HepG2 (cell line): ENCODE measurements around the gene CD9. TPM values are rescaled to one million over a fixed set of nuclear protein-coding genes. Genes with fewer than 3 reads are reported as not detected.

ENCODE experiments used
- ATAC-seq: fragments of 200-7000 bp; cut with Tn5 transposase; 3 replicates; pipeline ENCODE4 v1.9.1; 2020; ENCODE audit warnings: mild to moderate bottlenecking, moderate library complexity
- BruUV-seq: library from RNA; stranded (reverse); fragments of 400-500 nt; replicated peaks from 2 replicates; lab custom pipeline; 2021; lab: Mats Ljungman, UMichigan
- CTCF ChIA-PET: fragments of 300-600 bp; formaldehyde crosslinking; extraction: SDS; loops from one replicate; lab custom pipeline; 2021; ENCODE audit warnings: low total read pairs, inconsistent platforms, low intra/inter-chr PET ratio; lab: Yijun Ruan, JAX
- POLR2A ChIA-PET: fragments of 350-600 bp; sonication (Branson Sonifier 250); formaldehyde crosslinking; loops from one replicate; lab custom pipeline; 2020; ENCODE audit warnings: antibody characterized with exemption, inconsistent platforms; lab: Yijun Ruan, JAX
- DNase-seq: peaks from one replicate; pipeline ENCODE4 v3.0.0-alpha.2; 2015; ENCODE audit warnings: low spot score
- FAIRE-seq: peaks from 3 replicates; lab custom pipeline; 2011; peaks lifted over from hg19 to GRCh38; lab: Jason Lieb, UNC
- H2AFZ ChIP-seq: one replicate; pipeline ENCODE4 v1.6.1; 2011; ENCODE audit warnings: low read length, inconsistent platforms
- H3K27ac ChIP-seq: fragments of 300-600 bp; 3 replicates; pipeline ENCODE4 v1.8.0; 2011; ENCODE audit warnings: mixed run types, mild to moderate bottlenecking, mixed read lengths, low read length, inconsistent platforms; ENCODE audit not compliant: insufficient read depth; ENCODE audit errors: extremely low read length
- H3K27me3 ChIP-seq, 2 experiments: fragments of 200-600 bp in 1 of 2; 2 replicates in 1 of 2; 3 replicates in 1 of 2; pipeline versions ENCODE4 v1.6.0 to v1.8.0; 2011; ENCODE audit warnings: low read length in 2 of 2, mild to moderate bottlenecking in 2 of 2, moderate library complexity in 2 of 2, inconsistent platforms in 1 of 2; ENCODE audit not compliant: insufficient read depth in 2 of 2, control insufficient read depth in 1 of 2
- H3K36me3 ChIP-seq, 2 experiments: fragments of 200-600 bp in 1 of 2; replicated peaks in 1 of 2; 2 replicates in 1 of 2; 3 replicates in 1 of 2; pipeline versions ENCODE4 v1.5.1 to v1.8.0; 2011; ENCODE audit warnings: low read length in 2 of 2, inconsistent platforms in 1 of 2; ENCODE audit not compliant: insufficient read depth in 2 of 2, control insufficient read depth in 1 of 2
- H3K4me1 ChIP-seq: 2 replicates; pipeline ENCODE4 v1.5.1; 2012; ENCODE audit warnings: low read length, inconsistent platforms; ENCODE audit not compliant: insufficient read depth
- H3K4me2 ChIP-seq: 2 replicates; pipeline ENCODE4 v1.6.0; 2011; ENCODE audit warnings: low read depth, low read length, inconsistent platforms
- H3K4me3 ChIP-seq, 3 experiments: fragments of 200-600 bp in 1 of 3; sonication (generic), shearing (Covaris generic) in 1 of 3; replicated peaks in 1 of 3; 2 replicates each; pipeline ENCODE4 v1.5.1; 2011 to 2016; ENCODE audit warnings: low read length in 3 of 3, inconsistent platforms in 2 of 3, low read depth in 2 of 3, mild to moderate bottlenecking in 2 of 3, control low read depth in 1 of 3, mixed read lengths in 1 of 3; ENCODE audit not compliant: insufficient read depth in 1 of 3
- H3K79me2 ChIP-seq: one replicate; pipeline ENCODE4 v1.6.1; 2011; ENCODE audit warnings: low read length, inconsistent platforms; ENCODE audit not compliant: insufficient read depth
- H3K9ac ChIP-seq: 2 replicates; pipeline ENCODE4 v1.6.0; 2011; ENCODE audit warnings: mild to moderate bottlenecking, low read depth, low read length, inconsistent platforms; ENCODE audit not compliant: insufficient read depth
- H3K9me3 ChIP-seq: 2 replicates; pipeline ENCODE4 v1.5.1; 2012; ENCODE audit warnings: mild to moderate bottlenecking, low read length
- H4K20me1 ChIP-seq: 2 replicates; pipeline ENCODE4 v1.6.0; 2011; ENCODE audit warnings: inconsistent platforms, mild to moderate bottlenecking, low read length, moderate library complexity; ENCODE audit not compliant: insufficient read depth
- CBFB ChIP-seq: sonication (generic); formaldehyde crosslinking; IDR thresholded peaks from 2 replicates; pipeline ENCODE4 v1.4.0; 2020; ENCODE audit warnings: missing genetic modification reagents
- EP300 ChIP-seq, 3 experiments: sonication (generic) in 1 of 3; formaldehyde crosslinking in 1 of 3; IDR thresholded peaks; 2 replicates each; pipeline versions ENCODE4 v1.5.1 to v1.6.1; 2011 to 2020; ENCODE audit warnings: low read depth in 2 of 3, low read length in 2 of 3, borderline replicate concordance in 1 of 3, improper control_type of control experiment in 1 of 3, mild to moderate bottlenecking in 1 of 3, missing genetic modification reagents in 1 of 3, moderate library complexity in 1 of 3
- FOSL2 ChIP-seq: sonication (generic); formaldehyde crosslinking; IDR thresholded peaks from 2 replicates; pipeline ENCODE4 v1.4.0; 2020; ENCODE audit warnings: missing genetic modification reagents
- JUN ChIP-seq: sonication (generic); formaldehyde crosslinking; IDR thresholded peaks from 2 replicates; pipeline ENCODE4 v1.4.0; 2020; ENCODE audit warnings: mild to moderate bottlenecking, missing genetic modification reagents
- MEF2D ChIP-seq: sonication (generic); formaldehyde crosslinking; IDR thresholded peaks from 2 replicates; pipeline ENCODE4 v1.5.1; 2020; ENCODE audit warnings: mild to moderate bottlenecking, missing genetic modification reagents
- RARA ChIP-seq: IDR thresholded peaks from 2 replicates; pipeline ENCODE4 v1.6.1; 2016; ENCODE audit warnings: missing genetic modification reagents, missing compliant biosample characterization
- WGBS: methylation state at CpG from one replicate; pipeline ENCODE4 v1.1.6; 2017; ENCODE audit warnings: low lambda C conversion rate; 5-methylcytosine and 5-hydroxymethylcytosine counted together
- in situ Hi-C: cut with HindIII; loops from 2 replicates; pipeline ENCODE4 v1.10.0; 2017; ENCODE audit warnings: low pct_unique_long_range_greater_than_20kb; ENCODE audit not compliant: extremely low pct_ligation_motif_present
- intact Hi-C: fragments of 100-400 bp; cut with micrococcal nuclease; formaldehyde crosslinking; loops from one replicate; pipeline ENCODE4 v1.10.0; 2022; ENCODE audit not compliant: unreplicated experiment
- polyA plus RNA-seq, 8 experiments: library from polyadenylated mRNA; depleted of rRNA in 3 of 8; stranded (reverse) in 7 of 8; unstranded in 1 of 8; fragments of >200 nt; fragmentation: Illumina TruSeq in 4 of 8; extraction: Trizol in 4 of 8; gene quantifications; 2 replicates each; pipeline versions ENCODE4 v1.2.1 to v1.2.3, GENCODE V29; 2011 to 2016; ENCODE audit warnings: low read depth in 4 of 8, missing spikeins in 1 of 8, mixed read lengths in 1 of 8; ENCODE audit not compliant: insufficient read depth in 1 of 8
- total RNA-seq, 5 experiments: library from RNA; depleted of rRNA; stranded (reverse); fragments of >200 nt; fragmentation: Illumina TruSeq; extraction: Trizol; gene quantifications; 2 replicates each; pipeline ENCODE4 v1.2.3, GENCODE V29; 2016; ENCODE audit warnings: low read depth in 1 of 5
- TF ChIP-seq, protein P1 (sequence below): IDR thresholded peaks from 2 replicates; pipeline ENCODE4 v1.6.1; 2012; ENCODE audit warnings: low read depth, low read length, improper control_type of control experiment

CD9 gene
- total and polyA plus RNA-seq, 2 of the 13 experiments (the other 11 are each of a cell fraction or from before 2014, with no cell fraction given) = 5.8 to 38.3 TPM

DNA sequence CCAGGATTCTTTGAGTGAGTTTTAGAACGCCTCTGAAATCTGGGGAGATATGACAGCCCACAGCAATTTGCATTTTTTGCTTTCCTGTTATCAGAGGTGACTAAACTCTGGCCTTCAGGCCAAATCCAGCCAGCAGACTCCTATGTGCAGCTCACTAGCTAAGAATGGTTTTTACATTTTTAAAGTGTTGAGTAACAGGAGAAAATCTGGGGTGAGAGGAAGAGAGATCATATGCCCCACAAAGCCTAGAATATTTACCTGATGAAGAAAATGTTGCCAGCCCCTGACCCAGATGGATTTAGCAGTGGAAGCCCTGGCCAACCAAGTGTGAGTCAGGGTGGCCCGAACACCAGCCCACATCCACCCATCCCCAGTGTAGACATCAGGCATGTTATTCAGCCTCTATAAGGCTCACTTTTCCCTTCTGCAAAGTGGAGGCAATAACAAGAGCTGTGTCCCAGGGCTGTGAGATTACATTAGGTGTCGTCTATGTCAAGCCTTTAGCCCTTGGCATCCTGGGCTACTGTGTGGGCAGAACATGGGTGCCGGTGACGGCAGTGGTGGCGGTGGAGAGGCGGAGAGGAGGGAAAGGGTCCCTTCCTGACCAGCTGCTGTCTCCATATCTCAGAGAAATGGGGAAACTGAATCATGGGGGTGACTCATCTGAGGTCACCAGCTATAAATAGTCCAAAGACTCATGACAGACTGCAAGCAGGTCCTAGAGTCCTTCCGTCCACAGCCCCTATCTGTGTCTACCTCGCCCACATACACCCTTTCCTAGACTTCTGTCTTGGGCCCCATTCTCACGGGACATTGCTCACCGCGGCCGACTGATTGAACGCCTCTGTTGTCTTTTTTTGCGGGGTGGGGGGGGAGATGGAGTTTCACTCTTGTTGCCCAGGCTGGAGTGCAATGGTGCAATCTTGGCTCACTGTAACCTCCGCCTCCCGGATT is 32.6 kb upstream of the CD9 start:
- no peaks in the 10 kb centered on the region for H3K9me3 ChIP-seq
- H3K4me2 ChIP-seq = peak overlapping the region; percentile 42
- in situ Hi-C loops (no loop called here), intact Hi-C loops (no loop called here)
- ChIA-PET POLR2A (interaction anchor here (0.9 to 1.0 kb wide), 2 partner anchors 10 to 16 kb away, joined by 3 to 5 read pairs; no protein-coding TSS in a partner anchor), CTCF (no interaction called here)
- BruUV-seq = no TSS peak
- peaks cover 2 to 41% of the 10 kb centered on the region in 2 experiments for H3K27me3 ChIP-seq
- H3K27ac ChIP-seq = no peak overlapping the region
- H2AFZ ChIP-seq = no peak overlapping the region
- ATAC-seq (peak; percentile 53), DNase-seq (peak; percentile 30), FAIRE-seq (no peak)
- H3K9ac ChIP-seq = no peak overlapping the region
- no peaks in the 10 kb centered on the region for H3K79me2 ChIP-seq
- H3K4me1 ChIP-seq = peaks cover 9% of the 10 kb centered on the region; the same call in 1 of the 2 replicates
- no peak overlapping the region for H3K4me3 ChIP-seq
- TF ChIP-seq CBFB (no peak), FOSL2 (peak; percentile 70), MEF2D (CRISPR knock-in tag) (peak; percentile 90), EP300 (IDR thresholded peaks at IDR 0.05; ENCODE audit: low read depth in 2 of 2, low read length in 2 of 2) (peak in 1 of 2 experiments; percentile 6; a peak in 1 of 4 replicates), EP300 (CRISPR knock-in tag; IDR thresholded peaks at IDR 0.05; ENCODE audit: borderline replicate concordance) (no peak), JUN (peak; percentile 46; the same call in 1 of the 2 replicates), RARA (CRISPR knock-in tag) (0 out of 2 replicates have a peak, but pooled peaks have one; percentile 10)
- TF ChIP-seq, protein P1, sequence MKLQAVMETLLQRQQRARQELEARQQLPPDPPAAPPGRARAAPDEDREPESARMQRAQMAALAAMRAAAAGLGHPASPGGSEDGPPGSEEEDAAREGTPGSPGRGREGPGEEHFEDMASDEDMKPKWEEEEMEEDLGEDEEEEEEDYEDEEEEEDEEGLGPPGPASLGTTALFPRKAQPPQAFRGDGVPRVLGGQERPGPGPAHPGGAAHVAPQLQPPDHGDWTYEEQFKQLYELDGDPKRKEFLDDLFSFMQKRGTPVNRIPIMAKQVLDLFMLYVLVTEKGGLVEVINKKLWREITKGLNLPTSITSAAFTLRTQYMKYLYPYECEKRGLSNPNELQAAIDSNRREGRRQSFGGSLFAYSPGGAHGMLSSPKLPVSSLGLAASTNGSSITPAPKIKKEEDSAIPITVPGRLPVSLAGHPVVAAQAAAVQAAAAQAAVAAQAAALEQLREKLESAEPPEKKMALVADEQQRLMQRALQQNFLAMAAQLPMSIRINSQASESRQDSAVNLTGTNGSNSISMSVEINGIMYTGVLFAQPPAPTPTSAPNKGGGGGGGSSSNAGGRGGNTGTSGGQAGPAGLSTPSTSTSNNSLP = no peak
- TF ChIP-seq, all 625 proteins: peak for 5
- Histone ChIP-seq H4K20me1 (no peaks in the 10 kb centered on the region), H3K36me3 (no peaks in the 10 kb centered on the region)
- WGBS = 25% methylated on average over 16 of the region's 17 CpGs
